HepG2 (cell line): ENCODE measurements around the gene EEFSEC. TPM values are rescaled to one million over a fixed set of nuclear protein-coding genes. Genes with fewer than 3 reads are reported as not detected.

Experiments
- FOXK1 ChIP-seq: sonication (generic); formaldehyde crosslinking; IDR thresholded peaks from 2 replicates; pipeline ENCODE4 v1.4.0; 2020; ENCODE audit warnings: low read depth, missing genetic modification reagents, borderline replicate concordance
- FOXO1 ChIP-seq: sonication (generic); formaldehyde crosslinking; IDR thresholded peaks from 2 replicates; pipeline ENCODE4 v1.4.0; 2020; ENCODE audit warnings: missing genetic modification reagents
- FOXP1 ChIP-seq, 2 experiments: fragments of 450-650 bp in 1 of 2; IDR thresholded peaks; 2 replicates each; pipeline ENCODE4 v1.6.1; 2017 to 2018; ENCODE audit warnings: antibody characterized with exemption in 1 of 2
- KLF13 ChIP-seq: sonication (generic); formaldehyde crosslinking; IDR thresholded peaks from 2 replicates; pipeline ENCODE4 v1.4.0; 2020; ENCODE audit warnings: mild to moderate bottlenecking, missing genetic modification reagents
- MED8 ChIP-seq: sonication (generic); formaldehyde crosslinking; IDR thresholded peaks from 2 replicates; pipeline ENCODE4 v1.8.1; 2023; ENCODE audit warnings: mild to moderate bottlenecking, missing genetic modification reagents; ENCODE audit not compliant: insufficient replicate concordance
- MEF2D ChIP-seq: sonication (generic); formaldehyde crosslinking; IDR thresholded peaks from 2 replicates; pipeline ENCODE4 v1.5.1; 2020; ENCODE audit warnings: mild to moderate bottlenecking, missing genetic modification reagents
- MIER3 ChIP-seq: IDR thresholded peaks from 2 replicates; pipeline ENCODE4 v1.6.1; 2016; ENCODE audit warnings: missing compliant biosample characterization, borderline replicate concordance
- PAX8 ChIP-seq: sonication (generic); formaldehyde crosslinking; IDR thresholded peaks from 2 replicates; pipeline ENCODE4 v1.8.0; 2022; ENCODE audit warnings: mild to moderate bottlenecking, missing genetic modification reagents, borderline replicate concordance
- POLR2G ChIP-seq: fragments of 200-400 bp; formaldehyde crosslinking; IDR thresholded peaks from 2 replicates; pipeline ENCODE4 v1.6.1; 2018; ENCODE audit warnings: mild to moderate bottlenecking, low read depth, low read length, moderate library complexity
- SNRNP70 ChIP-seq: fragments of 200-400 bp; formaldehyde crosslinking; IDR thresholded peaks from 2 replicates; pipeline ENCODE4 v1.6.1; 2017; ENCODE audit warnings: mild to moderate bottlenecking, low read depth, low read length, moderate library complexity
- TEAD3 ChIP-seq: optimal IDR thresholded peaks from 2 replicates; pipeline ENCODE3; 2016; ENCODE audit warnings: borderline replicate concordance
- ZFP91 ChIP-seq: sonication (generic); formaldehyde crosslinking; IDR thresholded peaks from 2 replicates; pipeline ENCODE4 v1.9.0; 2022; ENCODE audit warnings: missing genetic modification reagents, mild to moderate bottlenecking, borderline replicate concordance
- ZFY ChIP-seq: sonication (generic); formaldehyde crosslinking; IDR thresholded peaks from 2 replicates; pipeline ENCODE4 v1.4.0; 2020; ENCODE audit warnings: missing genetic modification reagents
- ZNF101 ChIP-seq: sonication (generic); formaldehyde crosslinking; IDR thresholded peaks from 2 replicates; pipeline ENCODE4 v1.4.0; 2020; ENCODE audit warnings: mild to moderate bottlenecking, low read depth, missing genetic modification reagents, borderline replicate concordance
- ZNF350 ChIP-seq: sonication (generic); formaldehyde crosslinking; IDR thresholded peaks from 2 replicates; pipeline ENCODE4 v1.4.0; 2020; ENCODE audit warnings: mild to moderate bottlenecking, low read depth, missing genetic modification reagents, borderline replicate concordance
- ZNF770 ChIP-seq: sonication (generic); formaldehyde crosslinking; IDR thresholded peaks from 2 replicates; pipeline ENCODE4 v1.5.0; 2020; ENCODE audit warnings: mild to moderate bottlenecking, missing genetic modification reagents
- ZSCAN9 ChIP-seq: IDR thresholded peaks from 2 replicates; pipeline ENCODE4 v1.6.1; 2016; ENCODE audit warnings: borderline replicate concordance
- ZUFSP ChIP-seq: sonication (generic); formaldehyde crosslinking; IDR thresholded peaks from 2 replicates; pipeline ENCODE4 v1.9.0; 2021; ENCODE audit warnings: missing genetic modification reagents, mild to moderate bottlenecking, borderline replicate concordance
- polyA plus RNA-seq, 8 experiments: library from polyadenylated mRNA; depleted of rRNA in 3 of 8; stranded (reverse) in 7 of 8; unstranded in 1 of 8; fragments of >200 nt; fragmentation: Illumina TruSeq in 4 of 8; extraction: Trizol in 4 of 8; gene quantifications; 2 replicates each; pipeline versions ENCODE4 v1.2.1 to v1.2.3, GENCODE V29; 2011 to 2016; ENCODE audit warnings: low read depth in 4 of 8, missing spikeins in 1 of 8, mixed read lengths in 1 of 8; ENCODE audit not compliant: insufficient read depth in 1 of 8
- total RNA-seq, 5 experiments: library from RNA; depleted of rRNA; stranded (reverse); fragments of >200 nt; fragmentation: Illumina TruSeq; extraction: Trizol; gene quantifications; 2 replicates each; pipeline ENCODE4 v1.2.3, GENCODE V29; 2016; ENCODE audit warnings: low read depth in 1 of 5

EEFSEC gene
- total and polyA plus RNA-seq, 2 of the 13 experiments (the other 11 are each of a cell fraction or from before 2014, with no cell fraction given) = 6.4 to 24.2 TPM

- TF ChIP-seq MEF2D (peak; percentile 71; the same call in 1 of the 2 replicates), ZFY (peak; percentile 40; the same call in 1 of the 2 replicates), KLF13 (CRISPR knock-in tag) (no peak), SNRNP70 (no peak), ZNF101 (no peak), ZFP91 (CRISPR knock-in tag) (peak; percentile 55; the same call in 1 of the 2 replicates), ZSCAN9 (CRISPR knock-in tag) (no peak), PAX8 (CRISPR knock-in tag) (no peak), TEAD3 (CRISPR knock-in tag) (peak; percentile 53), MED8 (no peak), ZUFSP (CRISPR knock-in tag) (no peak), ZNF350 (CRISPR knock-in tag) (peak; percentile 49; the same call in 1 of the 2 replicates), POLR2G (peak; percentile 66), FOXK1 (CRISPR knock-in tag) (peak; percentile 57; the same call in 1 of the 2 replicates), ZNF770 (CRISPR knock-in tag) (peak; percentile 40; the same call in 1 of the 2 replicates), FOXO1 (CRISPR knock-in tag) (peak; percentile 75; the same call in 1 of the 2 replicates), MIER3 (no peak), FOXP1 (IDR thresholded peaks at IDR 0.05) (no peak), FOXP1 (CRISPR knock-in tag; IDR thresholded peaks at IDR 0.05) (peak; percentile 81)
These were observed 190.2 kb downstream of the EEFSEC start (continued) for GRCh38 chr3:128343287-128344051.
